HG03460 (cell line): ENCODE measurements around the gene CDK14.
"Not testable (repeated sequence)": the region's sequence is repeated elsewhere in the genome, so short reads cannot be mapped to it uniquely, and the experiment has no call there.

Experiments
- ATAC-seq: cut with Tn5 transposase; IDR thresholded peaks from one replicate; pipeline ENCODE4 v1.9.1; 2021; ENCODE audit not compliant: unreplicated experiment

CDK14 gene

GRCh38 chr7:90629297-90629918 lies 33.3 kb downstream of the CDK14 start:
- peak; percentile 68 for ATAC-seq

- no peak for ATAC-seq
These were observed 35.4 kb downstream of the CDK14 start for GRCh38 chr7:90631502-90631901.

GRCh38 chr7:90639683-90640082 lies 43.6 kb downstream of the CDK14 start:
- not testable (repeated sequence) for ATAC-seq

- no peak for ATAC-seq
These were observed 46.9 kb downstream of the CDK14 start for GRCh38 chr7:90642978-90643377.

- ATAC-seq: peak; percentile 51
These were observed 49.7 kb downstream of the CDK14 start for GRCh38 chr7:90645784-90646183.

GRCh38 chr7:90648107-90648506 lies 52.0 kb downstream of the CDK14 start:
- ATAC-seq: no peak

GRCh38 chr7:90648834-90649233 lies 52.7 kb downstream of the CDK14 start:
- no peak for ATAC-seq

- ATAC-seq: no peak
These were observed 58.8 kb downstream of the CDK14 start for GRCh38 chr7:90654718-90655427.

GRCh38 chr7:90655566-90655965 lies 59.4 kb downstream of the CDK14 start:
- ATAC-seq: peak; percentile 58

GRCh38 chr7:90657481-90657880 lies 61.4 kb downstream of the CDK14 start:
- ATAC-seq: no peak

GRCh38 chr7:90660100-90660499 lies 64.0 kb downstream of the CDK14 start:
- no peak for ATAC-seq

- peak; percentile 51 for ATAC-seq
These were observed 64.7 kb downstream of the CDK14 start for GRCh38 chr7:90660819-90661218.

GRCh38 chr7:90661290-90662151 lies 65.4 kb downstream of the CDK14 start:
- ATAC-seq: peak; percentile 9

GRCh38 chr7:90663176-90663575 lies 67.1 kb downstream of the CDK14 start:
- no peak for ATAC-seq

GRCh38 chr7:90666186-90666585 lies 70.1 kb downstream of the CDK14 start:
- no peak for ATAC-seq

GRCh38 chr7:90668992-90669391 lies 72.9 kb downstream of the CDK14 start:
- ATAC-seq: no peak

- no peak for ATAC-seq
These were observed 73.4 kb downstream of the CDK14 start for GRCh38 chr7:90669492-90669891.

GRCh38 chr7:90671571-90671970 lies 75.5 kb downstream of the CDK14 start:
- no peak for ATAC-seq

GRCh38 chr7:90672210-90672609 lies 76.1 kb downstream of the CDK14 start:
- no peak for ATAC-seq

- ATAC-seq: no peak
These were observed 78.5 kb downstream of the CDK14 start for GRCh38 chr7:90674625-90675024.

GRCh38 chr7:90675982-90676381 lies 79.9 kb downstream of the CDK14 start:
- ATAC-seq: no peak
